ENCODE measurements around the gene SAE1.

SAE1 gene

GRCh38 chr19:47210689-47211316, 80.2 kb downstream of the SAE1 start:
- peak; percentile 52 for DNase-seq (ENCODE audit: low spot score)

- no peak for DNase-seq (ENCODE audit: low spot score)
These were observed 84.9 kb downstream of the SAE1 start for GRCh38 chr19:47215581-47215980.

- DNase-seq (ENCODE audit: low spot score) = no peak
These were observed 90.6 kb downstream of the SAE1 start for GRCh38 chr19:47221080-47221841.

- no peak for DNase-seq (ENCODE audit: low spot score)
These were observed 91.3 kb downstream of the SAE1 start for GRCh38 chr19:47221890-47222289.

GRCh38 chr19:47225746-47226425, 95.3 kb downstream of the SAE1 start:
- DNase-seq (ENCODE audit: low spot score) = peak; percentile 70

- peak; percentile 57 for DNase-seq (ENCODE audit: low spot score)
These were observed 96.1 kb downstream of the SAE1 start for GRCh38 chr19:47226426-47227351.

- DNase-seq (ENCODE audit: low spot score) = peak; percentile 82
These were observed 96.9 kb downstream of the SAE1 start for GRCh38 chr19:47227352-47228167.

GRCh38 chr19:47228168-47228936, 97.7 kb downstream of the SAE1 start:
- DNase-seq (ENCODE audit: low spot score) = no peak

GRCh38 chr19:47228937-47229675, 98.5 kb downstream of the SAE1 start:
- DNase-seq (ENCODE audit: low spot score) = no peak

GRCh38 chr19:47229676-47230053, 99.0 kb downstream of the SAE1 start:
- no peak for DNase-seq (ENCODE audit: low spot score)

- DNase-seq (ENCODE audit: low spot score) = no peak
These were observed 99.7 kb downstream of the SAE1 start for GRCh38 chr19:47230054-47230920.

GRCh38 chr19:47230921-47231214, 100.2 kb downstream of the SAE1 start, which contains the start of gene BBC3:
Gene BBC3 (minus strand): TSS chr19:47231199. CDS start chr19:47228431, 2,768 bp downstream.
- no peak for DNase-seq (ENCODE audit: low spot score)

GRCh38 chr19:47231215-47232054, 100.8 kb downstream of the SAE1 start:
- DNase-seq (ENCODE audit: low spot score) = peak; percentile 54

GRCh38 chr19:47232422-47233211, 102.0 kb downstream of the SAE1 start:
- no peak for DNase-seq (ENCODE audit: low spot score)

- no peak for DNase-seq (ENCODE audit: low spot score)
These were observed 105.5 kb downstream of the SAE1 start for GRCh38 chr19:47236072-47236675.

GRCh38 chr19:47239152-47239551, 108.5 kb downstream of the SAE1 start:
- no peak for DNase-seq (ENCODE audit: low spot score)

Data from SK-N-DZ (cell line).